HFFc6 (cell line): Measurements from ENCODE around the gene ID2. TPM values are rescaled to one million over a fixed set of nuclear protein-coding genes. Genes with fewer than 3 reads are reported as not detected.

ENCODE experiments used
- DNase-seq: peaks from one replicate; pipeline ENCODE4 v3.0.0-alpha.2; 2018
- H3K27ac Mint-ChIP-seq: 2 replicates; pipeline ENCODE4 v1.8.0; 2020; ENCODE audit warnings: mild to moderate bottlenecking, mixed read lengths
- H3K27me3 Mint-ChIP-seq: 2 replicates; pipeline ENCODE4 v1.8.0; 2021; ENCODE audit warnings: mild to moderate bottlenecking, moderate library complexity, mixed read lengths; ENCODE audit not compliant: insufficient read depth
- H3K36me3 Mint-ChIP-seq: 2 replicates; pipeline ENCODE4 v1.8.0; 2021; ENCODE audit warnings: low read depth, mixed read lengths
- H3K4me1 Mint-ChIP-seq: 2 replicates; pipeline ENCODE4 v1.8.0; 2020; ENCODE audit warnings: low read depth, mixed read lengths
- H3K4me3 Mint-ChIP-seq: 2 replicates; pipeline ENCODE4 v1.8.0; 2020; ENCODE audit warnings: mild to moderate bottlenecking, moderate library complexity, mixed read lengths
- H3K9me3 Mint-ChIP-seq: 2 replicates; pipeline ENCODE4 v1.8.0; 2020; ENCODE audit warnings: mild to moderate bottlenecking, mixed read lengths
- total RNA-seq, 6 experiments: library from RNA; stranded (reverse); fragmentation: NEBNext Ultra II Directional; extraction: Animal tissue kit (Norgen Biotek cat#: 25700); gene quantifications; 2 replicates in 1 of 6; 3 replicates in 5 of 6; pipeline ENCODE4 v1.2.3, GENCODE V29; 2021
- TF ChIP-seq, protein P1 (sequence below): fragments of 200-600 bp; sonication (generic); IDR thresholded peaks from 2 replicates; pipeline ENCODE4 v1.5.0; 2021; ENCODE audit warnings: antibody characterized with exemption, mild to moderate bottlenecking

The ID2 gene
- total RNA-seq, 6 experiments from 2014 or later: 81.3 to 97.1 (median 88.1) TPM

DNA sequence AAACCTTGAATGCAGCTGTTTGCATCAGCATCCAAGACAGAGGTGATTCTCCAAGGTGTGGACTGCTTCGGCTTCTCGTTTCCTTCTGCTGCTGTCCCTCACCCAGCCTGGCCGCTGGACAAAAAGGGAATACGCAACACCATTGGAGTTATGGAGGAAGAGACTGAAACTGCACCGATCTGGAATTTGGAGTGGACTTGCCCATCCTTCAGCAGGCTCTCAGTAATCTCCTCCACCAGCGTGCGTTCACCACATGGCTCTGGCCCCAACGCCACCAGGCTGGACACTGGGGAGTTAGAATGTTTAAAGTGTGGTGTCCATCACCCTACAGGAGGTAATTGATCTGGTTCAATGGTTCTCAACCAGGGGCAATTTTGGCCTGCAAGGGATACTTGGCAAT lies 41.4 kb upstream of the ID2 start:
- no peak for DNase-seq
- H3K27me3 Mint-ChIP-seq: no peaks in the 10 kb centered on the region; the same call in none of the 2 replicates
- TF ChIP-seq, protein P1, sequence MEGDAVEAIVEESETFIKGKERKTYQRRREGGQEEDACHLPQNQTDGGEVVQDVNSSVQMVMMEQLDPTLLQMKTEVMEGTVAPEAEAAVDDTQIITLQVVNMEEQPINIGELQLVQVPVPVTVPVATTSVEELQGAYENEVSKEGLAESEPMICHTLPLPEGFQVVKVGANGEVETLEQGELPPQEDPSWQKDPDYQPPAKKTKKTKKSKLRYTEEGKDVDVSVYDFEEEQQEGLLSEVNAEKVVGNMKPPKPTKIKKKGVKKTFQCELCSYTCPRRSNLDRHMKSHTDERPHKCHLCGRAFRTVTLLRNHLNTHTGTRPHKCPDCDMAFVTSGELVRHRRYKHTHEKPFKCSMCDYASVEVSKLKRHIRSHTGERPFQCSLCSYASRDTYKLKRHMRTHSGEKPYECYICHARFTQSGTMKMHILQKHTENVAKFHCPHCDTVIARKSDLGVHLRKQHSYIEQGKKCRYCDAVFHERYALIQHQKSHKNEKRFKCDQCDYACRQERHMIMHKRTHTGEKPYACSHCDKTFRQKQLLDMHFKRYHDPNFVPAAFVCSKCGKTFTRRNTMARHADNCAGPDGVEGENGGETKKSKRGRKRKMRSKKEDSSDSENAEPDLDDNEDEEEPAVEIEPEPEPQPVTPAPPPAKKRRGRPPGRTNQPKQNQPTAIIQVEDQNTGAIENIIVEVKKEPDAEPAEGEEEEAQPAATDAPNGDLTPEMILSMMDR: no peak
- H3K27ac Mint-ChIP-seq: no peak overlapping the region
- H3K9me3 Mint-ChIP-seq: no peaks in the 10 kb centered on the region
- no peak overlapping the region for H3K4me3 Mint-ChIP-seq
- H3K36me3 Mint-ChIP-seq: no peaks in the 10 kb centered on the region
- peaks cover 15% of the 10 kb centered on the region for H3K4me1 Mint-ChIP-seq

DNA sequence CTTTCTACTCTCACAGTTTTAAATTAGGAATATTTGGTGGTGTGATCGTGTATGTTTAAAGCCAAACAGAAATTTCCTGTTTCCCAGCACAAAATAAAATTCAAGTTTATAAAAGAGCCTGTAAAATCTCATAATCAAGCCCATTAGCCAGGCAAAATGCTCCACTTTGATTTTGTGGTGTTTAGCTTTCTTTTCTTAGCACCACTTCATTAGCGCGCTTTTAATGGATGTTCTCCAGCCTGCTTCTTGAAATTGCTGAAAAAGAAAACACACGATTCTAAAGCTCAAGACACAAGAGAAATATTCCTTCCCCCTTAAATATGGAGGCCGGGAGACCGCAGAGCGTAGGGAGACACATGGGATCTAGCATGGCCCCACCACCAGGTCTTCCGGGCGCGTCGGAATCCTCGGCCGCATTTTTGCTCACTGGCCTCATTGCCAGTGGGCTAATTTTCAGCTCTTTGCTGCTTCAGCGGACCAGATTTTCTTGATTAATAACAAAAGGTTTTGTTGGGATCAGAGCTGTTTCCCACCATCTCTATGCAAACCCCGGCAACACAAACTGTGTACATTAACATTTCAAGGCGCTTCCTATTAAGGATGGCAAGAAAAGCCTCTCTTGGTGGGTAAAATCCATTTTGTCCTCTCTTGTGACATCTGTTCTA lies 40.4 kb upstream of the ID2 start:
- TF ChIP-seq, protein P1: no peak
- Mint-ChIP-seq H3K9me3 (no peaks in the 10 kb centered on the region; the same call in 1 of the 2 replicates), H3K4me3 (no peak overlapping the region), H3K36me3 (0 out of 2 replicates have a peak, but pooled peaks cover 7% of the 10 kb centered on the region), H3K27me3 (no peaks in the 10 kb centered on the region; the same call in none of the 2 replicates), H3K4me1 (peaks cover 10% of the 10 kb centered on the region), H3K27ac (no peak overlapping the region)
- DNase-seq: no peak

DNA sequence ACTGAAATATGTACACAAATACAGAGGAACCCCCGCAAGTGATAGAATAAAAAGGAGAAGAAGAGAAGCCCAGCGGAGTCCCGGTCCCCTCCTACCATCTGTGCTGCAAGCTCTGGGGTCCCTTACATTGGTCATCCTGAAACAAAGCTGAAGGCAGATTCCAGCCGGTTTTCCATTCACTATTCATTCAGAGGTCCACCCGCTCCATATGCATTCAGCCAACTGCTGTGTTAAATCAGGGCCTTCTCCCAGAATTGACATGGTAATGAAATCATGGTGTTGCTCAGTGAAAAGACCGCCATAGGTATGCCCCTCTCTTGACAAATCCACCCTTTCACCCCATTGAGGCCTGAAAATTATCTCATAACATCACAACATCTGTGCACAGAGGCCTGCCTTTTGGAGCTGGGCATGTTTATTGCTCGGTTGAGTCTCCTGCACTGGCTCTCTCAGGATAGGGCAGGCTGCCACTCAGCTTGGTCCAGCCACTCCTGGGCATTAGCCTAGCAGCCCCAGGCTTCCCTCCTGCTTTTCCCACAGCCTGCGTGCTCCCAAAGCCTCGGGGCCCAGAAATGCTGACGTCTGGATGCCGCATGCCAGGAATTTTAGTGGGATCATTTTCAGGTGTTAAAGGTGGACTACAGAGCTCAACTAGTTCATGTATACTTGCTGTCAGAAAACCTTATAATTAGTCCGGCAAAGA lies 39.3 kb upstream of the ID2 start:
- Mint-ChIP-seq H3K36me3 (0 out of 2 replicates have a peak, but pooled peaks cover 7% of the 10 kb centered on the region), H3K9me3 (no peaks in the 10 kb centered on the region; the same call in 1 of the 2 replicates), H3K4me3 (no peak overlapping the region), H3K27ac (no peak overlapping the region), H3K27me3 (no peaks in the 10 kb centered on the region; the same call in none of the 2 replicates), H3K4me1 (no peaks in the 10 kb centered on the region)
- no peak for DNase-seq
- TF ChIP-seq, protein P1: no peak

DNA sequence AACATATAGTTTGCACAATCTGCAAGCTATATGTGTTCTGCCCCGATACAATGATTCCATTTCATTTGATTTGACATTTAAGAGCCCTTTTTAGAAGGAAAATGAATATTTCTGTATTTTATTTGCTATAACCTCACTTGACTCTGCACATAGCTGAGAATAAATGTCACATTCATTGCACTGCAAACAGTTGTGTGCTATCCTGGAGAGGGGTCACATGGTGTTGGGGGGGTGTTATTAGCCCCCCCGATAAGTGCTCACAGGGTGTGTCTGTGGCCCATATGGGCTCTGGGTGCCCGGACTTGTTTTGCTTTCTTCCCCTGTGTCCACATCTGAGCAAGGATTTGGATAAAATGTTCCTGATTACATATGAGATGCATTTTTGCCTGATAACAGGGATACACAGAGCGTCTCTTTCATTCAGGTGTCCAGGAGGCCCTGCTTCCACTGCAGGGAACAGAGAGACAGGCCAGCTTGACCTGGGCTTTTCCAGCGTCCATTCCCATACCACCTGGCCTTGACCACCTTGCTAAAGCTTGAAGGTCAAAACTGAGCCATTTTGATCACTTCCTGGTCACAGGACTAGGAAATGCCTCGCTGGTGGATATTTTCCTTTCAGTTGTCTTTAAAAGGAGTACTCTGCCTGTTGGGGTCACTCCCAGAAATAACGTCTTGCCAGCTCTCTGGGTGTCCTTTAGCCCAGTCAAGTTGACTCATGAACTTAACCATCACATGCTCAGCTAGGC lies 38.4 kb upstream of the ID2 start:
- Mint-ChIP-seq H3K27ac (no peak overlapping the region), H3K4me1 (no peaks in the 10 kb centered on the region), H3K36me3 (0 out of 2 replicates have a peak, but pooled peaks cover 7% of the 10 kb centered on the region), H3K4me3 (no peak overlapping the region), H3K27me3 (no peaks in the 10 kb centered on the region; the same call in 1 of the 2 replicates), H3K9me3 (no peaks in the 10 kb centered on the region; the same call in 1 of the 2 replicates)
- TF ChIP-seq, protein P1: no peak
- DNase-seq: no peak

DNA sequence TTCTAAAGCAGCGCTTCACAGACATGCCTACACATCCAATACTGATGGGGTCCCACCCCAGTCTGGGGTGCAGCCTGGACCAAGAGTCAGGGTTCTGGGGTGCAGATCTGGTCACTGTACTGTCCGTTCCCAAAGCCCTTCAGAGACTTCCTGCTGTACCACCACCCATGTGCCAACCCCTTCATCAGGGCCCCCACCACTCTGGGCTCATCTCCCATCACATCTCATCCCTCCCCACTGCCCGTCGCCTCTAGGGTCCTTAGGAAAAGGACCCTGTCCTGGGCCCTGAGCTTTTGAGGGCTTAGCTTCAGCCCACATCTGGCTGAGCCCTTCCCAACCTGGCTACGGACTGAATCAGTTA lies 37.9 kb upstream of the ID2 start:
- DNase-seq: no peak
- Mint-ChIP-seq H3K27me3 (no peaks in the 10 kb centered on the region; the same call in 1 of the 2 replicates), H3K9me3 (no peaks in the 10 kb centered on the region; the same call in 1 of the 2 replicates), H3K27ac (no peak overlapping the region), H3K36me3 (0 out of 2 replicates have a peak, but pooled peaks cover 7% of the 10 kb centered on the region), H3K4me3 (no peak overlapping the region), H3K4me1 (no peaks in the 10 kb centered on the region)
- TF ChIP-seq, protein P1: no peak
